Astrocyte of the cerebellum (primary cell): ENCODE results near the gene ANKLE2.
"Not testable (repeated sequence)": the region's sequence is repeated elsewhere in the genome, so short reads cannot be mapped to it uniquely, and the experiment has no call there.

Experiments used
- DNase-seq: peaks from one replicate; pipeline ENCODE4 v3.0.0-alpha.2; 2011; ENCODE audit warnings: low read depth
- H3K4me3 ChIP-seq: 2 replicates; pipeline ENCODE4 v1.5.1; 2011; ENCODE audit warnings: mild to moderate bottlenecking, low read depth, low read length, moderate library complexity
- in situ Hi-C: cut with HindIII; loops from 2 replicates; pipeline ENCODE4 v1.10.0; 2017; ENCODE audit warnings: low sequenced_read_pairs
- TF ChIP-seq, protein P1 (sequence below): IDR thresholded peaks from 2 replicates; pipeline ENCODE4 v1.5.1; 2012; ENCODE audit warnings: low read length, low read depth, moderate library complexity, mild to moderate bottlenecking; ENCODE audit errors: missing control alignments

The ANKLE2 gene

DNA sequence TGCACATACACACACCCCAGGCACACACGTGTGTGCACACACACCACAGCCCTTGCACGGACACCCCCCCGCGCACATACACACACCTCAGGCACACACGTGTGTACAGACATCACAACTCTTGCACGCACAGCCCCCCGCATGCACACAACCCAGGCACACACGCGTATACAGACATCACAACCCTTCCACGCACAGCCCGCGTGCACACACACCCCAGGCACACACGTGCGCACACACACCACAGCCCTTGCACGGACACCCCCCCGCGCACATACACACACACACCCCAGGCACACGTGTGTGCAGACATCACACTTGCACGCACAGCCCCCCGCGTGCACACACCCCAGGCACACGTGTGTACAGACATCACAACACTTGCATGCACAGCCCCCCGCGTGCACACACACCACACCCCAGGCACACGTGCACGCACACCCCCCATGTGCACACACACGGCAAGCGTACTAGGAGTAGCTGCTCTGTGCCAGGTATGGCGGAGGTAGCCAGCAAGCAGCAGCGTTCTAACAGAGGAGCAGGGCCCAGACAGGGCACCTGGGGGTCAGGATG lies 18.2 kb upstream of the ANKLE2 start:
- TF ChIP-seq, protein P1, sequence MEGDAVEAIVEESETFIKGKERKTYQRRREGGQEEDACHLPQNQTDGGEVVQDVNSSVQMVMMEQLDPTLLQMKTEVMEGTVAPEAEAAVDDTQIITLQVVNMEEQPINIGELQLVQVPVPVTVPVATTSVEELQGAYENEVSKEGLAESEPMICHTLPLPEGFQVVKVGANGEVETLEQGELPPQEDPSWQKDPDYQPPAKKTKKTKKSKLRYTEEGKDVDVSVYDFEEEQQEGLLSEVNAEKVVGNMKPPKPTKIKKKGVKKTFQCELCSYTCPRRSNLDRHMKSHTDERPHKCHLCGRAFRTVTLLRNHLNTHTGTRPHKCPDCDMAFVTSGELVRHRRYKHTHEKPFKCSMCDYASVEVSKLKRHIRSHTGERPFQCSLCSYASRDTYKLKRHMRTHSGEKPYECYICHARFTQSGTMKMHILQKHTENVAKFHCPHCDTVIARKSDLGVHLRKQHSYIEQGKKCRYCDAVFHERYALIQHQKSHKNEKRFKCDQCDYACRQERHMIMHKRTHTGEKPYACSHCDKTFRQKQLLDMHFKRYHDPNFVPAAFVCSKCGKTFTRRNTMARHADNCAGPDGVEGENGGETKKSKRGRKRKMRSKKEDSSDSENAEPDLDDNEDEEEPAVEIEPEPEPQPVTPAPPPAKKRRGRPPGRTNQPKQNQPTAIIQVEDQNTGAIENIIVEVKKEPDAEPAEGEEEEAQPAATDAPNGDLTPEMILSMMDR, result no peak
- DNase-seq, result no peak
- in situ Hi-C loops, result no loop called here
- no peak overlapping the region for H3K4me3 ChIP-seq

- no peak for DNase-seq
- TF ChIP-seq, protein P1, result no peak
- in situ Hi-C loops, result no loop called here
- H3K4me3 ChIP-seq, result no peak overlapping the region
These were observed 16.0 kb upstream of the ANKLE2 start for GRCh38 chr12:132777614-132778013.

DNA sequence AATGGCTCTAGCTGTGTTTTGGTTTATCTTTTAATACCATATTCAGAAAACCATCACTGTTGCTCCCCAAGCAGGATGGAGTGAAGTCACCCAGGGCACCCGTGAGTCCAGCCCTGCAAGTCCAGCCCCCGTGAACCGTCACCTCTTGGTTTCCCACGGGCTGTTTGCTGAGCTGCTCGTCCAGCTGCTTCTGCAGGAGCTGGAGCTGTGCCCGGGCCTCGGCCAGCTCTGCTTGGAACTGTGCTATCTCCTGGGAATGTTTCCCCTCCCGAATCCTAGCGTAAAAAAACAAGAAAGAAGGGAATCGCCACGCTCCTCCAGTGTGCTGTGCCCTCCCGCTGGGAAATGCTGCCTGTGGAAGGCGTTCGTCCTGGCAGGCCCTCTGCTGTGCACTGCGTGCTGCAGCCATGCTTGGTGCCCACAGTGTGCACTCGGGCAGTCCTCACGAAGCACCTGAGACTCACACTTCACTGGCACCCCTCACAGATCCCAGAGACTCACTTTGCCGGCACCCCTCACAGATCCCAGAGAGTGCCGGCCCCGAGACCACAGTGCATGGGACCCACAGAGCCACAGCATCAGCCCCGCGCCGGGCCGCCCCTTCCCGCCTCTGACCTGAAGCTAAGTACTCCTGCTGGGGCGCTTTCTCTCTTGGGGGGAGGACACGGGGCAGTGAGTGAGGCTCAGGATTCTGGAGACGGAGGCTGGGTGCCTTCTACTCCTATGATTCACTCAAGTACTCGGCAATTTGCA lies 15.4 kb upstream of the ANKLE2 start:
- H3K4me3 ChIP-seq, result no peak overlapping the region
- DNase-seq, result no peak
- in situ Hi-C loops, result no loop called here
- TF ChIP-seq, protein P1, result no peak

DNA sequence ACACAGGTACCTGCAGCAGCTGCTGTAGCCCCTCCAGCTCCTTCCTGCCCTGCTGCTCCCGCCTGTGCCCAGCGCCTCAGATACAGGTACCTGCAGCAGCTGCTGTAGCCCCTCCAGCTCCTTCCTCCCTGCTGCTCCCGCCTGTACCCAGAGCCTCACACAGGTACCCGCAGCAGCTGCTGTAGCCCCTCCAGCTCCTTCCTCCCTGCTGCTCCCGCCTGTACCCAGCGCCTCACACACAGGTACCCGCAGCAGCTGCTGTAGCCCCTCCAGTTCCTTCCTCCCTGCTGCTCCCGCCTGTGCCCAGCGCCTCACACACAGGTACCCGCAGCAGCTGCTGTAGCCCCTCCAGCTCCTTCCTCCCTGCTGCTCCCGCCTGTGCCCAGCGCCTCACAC lies 14.6 kb upstream of the ANKLE2 start:
- DNase-seq, H3K4me3 ChIP-seq, in situ Hi-C loops: not testable (repeated sequence)

DNA sequence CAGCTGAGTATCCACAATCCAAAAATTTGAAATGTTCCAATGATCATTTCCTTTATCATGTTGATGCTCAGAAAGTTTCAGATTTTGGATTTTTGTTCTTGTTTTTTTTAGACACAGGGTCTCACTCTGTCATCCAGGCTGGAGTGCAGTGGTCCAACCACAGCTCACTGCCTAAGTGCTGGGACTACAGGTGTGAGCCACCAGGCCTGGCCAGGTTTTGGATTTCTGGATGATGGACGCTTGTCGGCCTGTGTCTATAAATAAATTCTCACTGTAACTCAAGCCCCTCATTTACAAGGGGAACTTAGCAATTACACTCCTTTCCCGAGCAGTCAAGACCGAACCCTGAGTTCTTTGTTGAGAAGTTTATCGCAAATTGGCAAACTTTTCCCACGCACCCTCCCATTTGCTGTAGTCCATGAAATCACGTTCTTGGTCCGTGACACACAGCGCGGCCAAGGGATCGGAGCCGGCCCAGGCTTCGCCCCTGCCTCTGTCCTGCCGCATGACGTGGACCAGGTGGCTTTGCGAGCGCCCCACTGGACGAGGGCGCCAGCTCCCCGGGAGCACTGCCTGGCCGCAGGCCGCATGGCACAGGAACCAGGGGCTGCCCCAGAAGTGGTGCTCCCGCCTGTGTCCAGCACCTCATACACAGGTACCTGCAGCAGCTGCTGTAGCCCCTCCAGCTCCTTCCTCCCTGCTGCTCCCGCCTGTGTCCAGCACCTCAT lies 14.0 kb upstream of the ANKLE2 start:
- in situ Hi-C loops, result no loop called here
- TF ChIP-seq, protein P1, result no peak

GRCh38 chr12:132774646-132775275 lies 13.1 kb upstream of the ANKLE2 start:
- TF ChIP-seq, protein P1, result no peak
- H3K4me3 ChIP-seq, result no peak overlapping the region
- DNase-seq, result no peak
- in situ Hi-C loops, result no loop called here

More for the DNA sequence above, 14.0 kb upstream of the ANKLE2 start:
- no peak for DNase-seq
- H3K4me3 ChIP-seq, result no peak overlapping the region

DNA sequence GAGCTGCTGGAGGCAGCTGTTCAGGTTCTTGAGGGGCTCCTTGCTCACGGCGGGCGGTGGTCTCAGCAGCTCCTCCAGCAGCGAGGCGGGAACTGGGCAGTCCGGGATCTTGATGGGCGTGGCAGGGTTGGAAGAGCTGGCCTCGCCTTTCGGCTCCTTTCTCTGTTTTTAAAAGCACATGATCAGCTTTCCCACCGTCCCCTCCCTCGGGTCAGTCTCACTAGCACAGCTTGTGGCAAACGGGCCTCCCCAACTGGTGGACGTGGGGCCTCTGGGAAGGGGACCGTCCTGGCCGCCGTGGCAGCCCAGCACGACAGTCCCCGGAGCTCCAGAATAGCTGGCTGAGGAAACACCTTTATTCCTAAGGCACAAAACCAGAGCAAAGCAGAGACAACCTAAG lies 12.5 kb upstream of the ANKLE2 start:
- TF ChIP-seq, protein P1, result no peak
- H3K4me3 ChIP-seq, result no peak overlapping the region
- no peak for DNase-seq
- in situ Hi-C loops, result no loop called here
